GM18511 (cell line): Measurements from ENCODE around the gene NF2.

Experiments
- ATAC-seq: cut with Tn5 transposase; IDR thresholded peaks from one replicate; pipeline ENCODE4 v1.9.1; 2021; ENCODE audit warnings: mild to moderate bottlenecking, moderate library complexity; ENCODE audit not compliant: unreplicated experiment

Gene NF2

GRCh38 chr22:29700206-29700899 is 96.9 kb downstream of the NF2 start:
- no peak for ATAC-seq

DNA sequence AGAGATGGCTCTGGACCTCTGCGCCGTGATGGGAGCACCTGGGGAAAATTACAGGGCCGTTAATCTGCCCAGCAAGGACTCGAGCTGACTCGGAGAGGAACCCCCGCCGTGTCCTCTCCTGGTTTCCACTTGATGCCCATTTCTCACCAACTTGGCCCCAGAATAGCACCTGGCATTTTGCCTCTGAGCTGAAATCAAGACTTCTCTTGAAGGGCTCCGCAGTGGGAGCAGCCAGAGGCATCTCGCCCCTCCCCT is 97.4 kb downstream of the NF2 start:
- no peak for ATAC-seq

DNA sequence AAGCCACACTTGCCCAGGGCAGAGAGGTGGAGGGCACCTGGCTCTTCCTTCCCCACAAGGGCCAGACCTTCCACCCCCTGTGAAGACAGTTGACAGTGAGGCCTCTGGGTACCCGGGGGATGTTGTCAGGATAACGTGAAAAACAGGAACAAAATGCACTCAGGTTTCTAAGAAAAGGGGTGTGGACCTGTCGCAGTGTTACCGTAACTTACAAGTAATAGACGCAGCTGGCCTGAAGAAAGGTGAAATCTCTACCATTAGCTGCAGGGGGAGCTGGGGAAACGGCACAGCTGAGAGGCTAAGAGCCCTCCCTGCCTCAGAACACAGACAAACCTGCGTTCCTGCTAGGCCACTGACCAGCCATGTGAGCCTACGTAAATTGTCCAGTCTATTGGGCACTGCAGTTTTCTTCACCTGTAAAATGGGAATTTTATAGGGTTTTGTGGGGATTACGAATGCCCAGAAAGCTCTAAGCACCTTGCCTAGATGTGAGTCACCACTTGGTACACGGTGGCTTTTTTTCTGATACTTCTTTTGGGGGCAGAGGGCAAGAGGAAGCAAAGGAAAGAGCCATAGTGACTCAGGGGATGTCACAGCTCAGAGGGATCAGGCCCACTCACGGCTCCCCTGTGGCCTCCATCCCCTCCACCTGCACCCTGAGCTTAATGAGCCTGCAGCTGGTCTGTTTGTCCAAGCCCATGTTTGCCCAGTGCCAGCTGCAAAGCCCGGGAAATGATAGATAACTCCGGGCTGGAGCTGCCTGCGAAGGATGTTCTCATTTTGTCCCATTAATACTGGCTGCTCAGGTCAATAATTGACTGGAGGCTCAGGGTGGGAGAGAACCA is 97.9 kb downstream of the NF2 start:
- ATAC-seq: no peak

GRCh38 chr22:29702000-29702930 is 98.8 kb downstream of the NF2 start:
- ATAC-seq: no peak

DNA sequence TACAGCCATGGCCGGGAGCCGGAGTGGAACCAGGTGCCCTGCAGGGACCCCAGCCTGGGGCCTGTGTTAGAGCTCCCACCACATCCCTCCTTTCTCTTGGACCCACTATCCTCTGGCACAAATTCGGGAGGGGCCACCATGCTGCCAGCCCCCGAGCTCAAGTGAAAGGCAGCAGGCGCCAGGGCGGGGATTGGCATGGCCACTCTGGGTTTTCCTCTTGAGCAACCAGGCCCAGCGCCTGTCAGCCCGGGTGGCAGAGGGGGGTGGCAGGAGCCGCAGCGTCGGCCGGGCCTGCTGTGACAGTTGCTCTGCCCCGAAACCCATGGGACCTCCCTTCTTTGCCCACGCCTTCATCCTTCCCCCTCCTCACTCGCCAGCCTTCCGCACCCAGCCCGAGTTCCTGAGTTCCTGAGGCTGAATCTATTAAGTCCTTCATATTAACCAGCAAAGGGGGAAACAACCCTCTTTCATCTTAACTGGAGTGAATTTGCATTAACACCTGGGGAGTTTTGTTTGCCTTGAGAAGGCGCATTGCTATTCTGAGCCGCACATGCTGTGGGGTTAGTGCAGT is 99.6 kb downstream of the NF2 start:
- no peak for ATAC-seq

GRCh38 chr22:29703569-29704195 is 100.2 kb downstream of the NF2 start:
- no peak for ATAC-seq

DNA sequence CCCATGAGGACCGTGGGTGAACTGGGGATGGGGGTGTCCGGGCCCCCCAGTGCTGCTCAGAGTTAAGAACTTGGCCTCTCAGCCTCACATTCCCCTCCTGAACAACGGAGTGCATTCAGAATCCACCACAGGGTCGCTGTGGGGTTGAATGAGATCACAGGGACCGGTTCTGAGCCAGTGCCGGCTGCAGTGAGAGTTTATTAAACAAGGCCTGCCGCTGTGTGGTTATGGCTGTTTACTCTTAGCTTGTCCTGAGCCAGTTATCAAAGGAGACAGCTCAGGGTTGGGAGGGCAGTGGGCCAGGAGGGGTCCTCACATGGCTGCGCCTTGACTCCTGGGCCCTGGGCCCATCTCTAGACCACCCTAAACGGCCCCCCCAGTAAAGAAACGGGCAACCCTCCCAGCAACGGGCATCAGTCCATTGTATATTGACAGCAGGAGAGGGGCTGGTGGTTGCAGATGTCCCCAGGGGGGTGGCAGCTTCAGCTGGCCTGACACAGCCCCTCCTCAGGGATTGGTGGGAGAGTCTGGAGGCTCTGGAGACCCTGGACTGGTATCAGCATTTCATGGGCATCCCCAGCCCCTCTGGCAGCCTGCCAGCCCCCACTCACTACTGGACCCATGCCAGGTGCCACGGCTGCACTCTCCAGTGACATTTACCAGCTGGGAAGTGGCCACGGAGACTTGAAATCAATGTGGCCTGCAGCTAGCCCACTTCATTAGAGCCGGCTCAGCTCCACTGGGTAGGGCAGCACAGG is 101.3 kb downstream of the NF2 start:
- no peak for ATAC-seq

GRCh38 chr22:29705651-29706050 is 102.2 kb downstream of the NF2 start:
- no peak for ATAC-seq

DNA sequence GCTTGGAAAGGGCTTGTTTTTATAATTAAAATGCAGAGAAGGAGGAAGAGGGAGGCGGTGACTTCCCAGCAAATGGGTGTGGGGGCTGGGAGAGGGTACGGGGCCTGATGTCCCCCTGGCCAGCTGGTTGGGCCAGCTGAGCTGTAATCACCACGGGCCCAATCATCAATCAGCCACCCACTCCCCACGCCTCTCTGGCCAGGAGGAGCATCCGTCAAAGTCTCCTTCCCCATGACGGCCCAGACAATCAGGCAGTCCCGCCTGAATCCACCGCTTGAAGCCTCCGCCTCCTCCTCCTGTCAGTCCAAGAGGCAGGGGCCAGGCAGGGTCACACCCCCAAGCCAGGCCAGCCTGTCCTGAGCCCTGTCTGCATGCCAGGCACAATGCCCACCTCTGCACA is 103.1 kb downstream of the NF2 start:
- ATAC-seq: no peak

DNA sequence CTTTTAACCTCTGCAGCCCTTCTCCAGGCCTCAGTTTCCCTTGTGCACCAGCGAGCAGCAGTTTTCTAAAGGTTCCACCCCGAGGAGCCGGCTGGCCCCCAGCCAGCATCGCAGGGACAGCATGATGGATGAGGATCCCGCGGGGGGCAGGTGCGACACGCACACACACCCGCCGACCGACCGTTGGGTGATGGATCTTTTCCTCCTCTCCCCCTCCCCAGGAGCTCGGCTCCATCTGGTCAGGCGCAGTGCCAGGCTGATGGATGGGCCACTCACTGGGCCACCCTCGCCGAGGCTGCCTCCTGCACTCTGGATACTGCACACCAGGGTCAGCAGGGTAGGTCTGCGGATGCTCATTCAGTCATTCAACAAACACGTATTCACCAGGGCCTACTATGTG is 103.6 kb downstream of the NF2 start:
- ATAC-seq: no peak

GRCh38 chr22:29707471-29707870 is 104.0 kb downstream of the NF2 start:
- ATAC-seq: no peak

DNA sequence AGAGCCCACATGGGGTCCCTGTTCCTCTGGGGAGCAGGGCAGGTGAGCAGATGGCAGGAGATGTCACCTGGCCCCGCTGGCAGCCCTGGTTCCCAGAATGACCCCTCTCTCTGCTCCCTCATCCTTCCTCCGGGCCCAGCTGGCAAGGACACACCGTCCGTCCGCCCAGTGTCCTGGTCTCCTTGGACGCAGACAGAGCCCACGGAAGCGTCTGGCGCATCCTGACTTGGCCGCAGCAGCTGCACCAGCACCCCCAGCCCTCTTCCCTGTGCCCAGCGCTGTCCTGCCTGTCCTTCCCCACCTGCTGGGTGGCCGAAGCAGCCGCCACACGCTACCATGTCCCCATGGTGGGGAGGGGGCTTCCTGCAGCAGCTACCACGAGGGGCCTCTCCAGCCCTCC is 106.8 kb downstream of the NF2 start:
- ATAC-seq: no peak

DNA sequence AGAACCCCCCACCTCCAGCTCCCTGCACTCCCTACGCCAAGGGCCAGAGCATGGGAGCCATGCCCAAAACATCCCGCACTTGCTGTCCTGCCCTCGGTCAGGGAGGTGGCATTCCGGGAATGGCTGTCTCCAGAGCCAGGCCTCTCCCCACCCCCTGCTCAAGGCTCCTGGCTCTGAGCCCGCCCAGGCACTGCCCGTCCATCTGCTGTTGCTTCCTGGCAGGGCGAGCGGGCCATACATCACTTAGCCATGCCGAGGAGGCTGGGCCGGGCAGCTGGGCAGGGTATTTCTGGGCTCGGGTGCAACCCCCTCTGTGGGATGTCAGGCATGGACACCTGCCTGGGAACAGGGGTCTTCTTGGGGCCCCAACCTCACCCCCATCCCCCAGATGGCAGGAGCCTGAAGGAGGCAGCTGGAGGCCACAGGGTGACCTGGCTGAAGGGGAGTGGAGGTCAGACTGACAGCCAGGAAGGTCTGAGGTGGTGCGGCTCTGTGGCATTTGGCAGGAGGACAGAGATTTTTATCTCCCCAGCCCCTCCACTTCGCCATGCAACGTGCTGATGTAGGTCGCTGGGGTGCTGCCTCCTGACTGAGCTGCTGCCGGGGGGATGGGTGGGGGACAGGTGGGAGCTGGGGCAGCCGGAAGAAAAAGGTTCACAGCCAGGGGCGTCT is 107.6 kb downstream of the NF2 start:
- ATAC-seq: no peak

DNA sequence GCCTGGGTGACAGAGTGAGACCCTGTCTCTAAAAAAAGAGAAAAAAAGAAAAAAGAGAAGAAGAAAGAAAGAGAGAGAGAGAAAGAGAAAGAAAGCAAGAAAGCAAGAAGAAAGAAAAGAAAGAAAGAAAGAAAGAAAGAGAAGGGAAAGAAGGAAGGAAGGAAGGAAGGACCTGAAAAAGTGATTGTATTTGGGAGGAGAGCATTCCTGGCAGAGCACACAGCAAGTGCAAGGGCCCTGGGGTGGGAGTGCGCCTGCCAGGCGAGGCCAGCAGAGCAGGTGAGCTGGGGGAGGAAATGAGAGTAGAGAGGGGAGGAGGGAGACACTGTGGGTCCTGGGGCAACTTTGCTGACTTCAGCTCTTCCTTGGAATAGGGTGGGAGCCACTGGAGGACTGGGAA is 108.7 kb downstream of the NF2 start:
- ATAC-seq: no peak

- no peak for ATAC-seq
Measured at GRCh38 chr22:29713156-29713727, 109.8 kb downstream of the NF2 start.

DNA sequence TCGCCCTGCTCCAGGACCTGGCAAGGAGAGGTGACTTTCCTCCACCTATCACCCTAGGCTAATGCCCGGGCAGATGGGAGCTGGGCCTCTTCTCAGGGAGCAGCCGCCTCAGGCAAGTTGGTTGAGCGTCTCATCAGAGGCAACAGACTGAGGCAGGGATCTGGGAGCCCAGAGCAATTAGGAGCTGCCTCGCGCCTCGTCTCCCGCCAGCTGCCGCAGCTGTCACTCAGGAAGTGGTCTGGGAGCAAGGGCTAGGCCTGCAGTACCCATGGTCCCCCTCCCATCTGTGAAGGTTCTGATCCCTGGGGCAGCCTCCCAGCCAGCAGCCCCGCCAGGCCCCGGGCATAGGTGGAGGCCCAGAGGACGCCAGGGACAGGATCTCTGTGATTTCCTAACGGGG is 111.8 kb downstream of the NF2 start:
- no peak for ATAC-seq

DNA sequence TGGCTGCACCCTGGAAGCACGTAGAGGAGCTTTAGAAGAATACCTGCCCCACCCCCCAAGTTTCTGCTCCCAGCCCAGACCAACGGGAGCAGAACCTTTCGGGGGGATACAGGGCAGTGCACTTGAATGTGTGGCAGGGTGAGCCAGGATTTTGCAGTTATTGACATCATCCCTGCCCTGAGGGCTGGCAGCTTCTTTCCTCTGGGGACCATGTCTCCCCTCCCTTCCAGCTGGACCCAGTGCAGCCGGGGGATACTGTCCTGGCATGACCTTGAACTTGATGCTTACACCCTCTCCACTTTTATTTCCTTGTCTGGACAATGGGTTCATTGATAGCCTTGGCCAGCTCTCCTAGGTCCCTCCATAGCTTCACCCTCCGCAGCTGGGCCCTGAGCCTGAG is 112.3 kb downstream of the NF2 start:
- ATAC-seq: no peak

GRCh38 chr22:29716814-29717545 is 113.5 kb downstream of the NF2 start:
- ATAC-seq: no peak

- ATAC-seq: no peak
Measured at GRCh38 chr22:29717789-29718188, 114.4 kb downstream of the NF2 start.
